HL-60 (cell line): Measurements from ENCODE around the gene MARCHF11.

Source experiments
- POLR2AphosphoS5 ChIP-seq: IDR thresholded peaks from 2 replicates; pipeline ENCODE4 v1.6.1; 2012; ENCODE audit warnings: low read depth
- SPI1 ChIP-seq: IDR thresholded peaks from 2 replicates; pipeline ENCODE4 v1.6.1; 2012; ENCODE audit warnings: low read depth, mild to moderate bottlenecking, borderline replicate concordance
- TF ChIP-seq, protein P1 (sequence below): IDR thresholded peaks from one replicate; pipeline ENCODE4 v1.5.1; 2011; ENCODE audit warnings: low read length, control low read depth, inconsistent platforms; ENCODE audit not compliant: insufficient read depth
- TF ChIP-seq, protein P2 (sequence below): IDR thresholded peaks from 2 replicates; pipeline ENCODE4 v1.6.1; 2012; ENCODE audit warnings: low read depth; ENCODE audit not compliant: insufficient replicate concordance

GRCh38 chr5:16082053-16082452 lies 97.5 kb downstream of the MARCHF11 start:
- TF ChIP-seq POLR2AphosphoS5 = no peak
- no peak for TF ChIP-seq SPI1
- TF ChIP-seq, protein P1, sequence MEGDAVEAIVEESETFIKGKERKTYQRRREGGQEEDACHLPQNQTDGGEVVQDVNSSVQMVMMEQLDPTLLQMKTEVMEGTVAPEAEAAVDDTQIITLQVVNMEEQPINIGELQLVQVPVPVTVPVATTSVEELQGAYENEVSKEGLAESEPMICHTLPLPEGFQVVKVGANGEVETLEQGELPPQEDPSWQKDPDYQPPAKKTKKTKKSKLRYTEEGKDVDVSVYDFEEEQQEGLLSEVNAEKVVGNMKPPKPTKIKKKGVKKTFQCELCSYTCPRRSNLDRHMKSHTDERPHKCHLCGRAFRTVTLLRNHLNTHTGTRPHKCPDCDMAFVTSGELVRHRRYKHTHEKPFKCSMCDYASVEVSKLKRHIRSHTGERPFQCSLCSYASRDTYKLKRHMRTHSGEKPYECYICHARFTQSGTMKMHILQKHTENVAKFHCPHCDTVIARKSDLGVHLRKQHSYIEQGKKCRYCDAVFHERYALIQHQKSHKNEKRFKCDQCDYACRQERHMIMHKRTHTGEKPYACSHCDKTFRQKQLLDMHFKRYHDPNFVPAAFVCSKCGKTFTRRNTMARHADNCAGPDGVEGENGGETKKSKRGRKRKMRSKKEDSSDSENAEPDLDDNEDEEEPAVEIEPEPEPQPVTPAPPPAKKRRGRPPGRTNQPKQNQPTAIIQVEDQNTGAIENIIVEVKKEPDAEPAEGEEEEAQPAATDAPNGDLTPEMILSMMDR = no peak
- TF ChIP-seq, protein P2, sequence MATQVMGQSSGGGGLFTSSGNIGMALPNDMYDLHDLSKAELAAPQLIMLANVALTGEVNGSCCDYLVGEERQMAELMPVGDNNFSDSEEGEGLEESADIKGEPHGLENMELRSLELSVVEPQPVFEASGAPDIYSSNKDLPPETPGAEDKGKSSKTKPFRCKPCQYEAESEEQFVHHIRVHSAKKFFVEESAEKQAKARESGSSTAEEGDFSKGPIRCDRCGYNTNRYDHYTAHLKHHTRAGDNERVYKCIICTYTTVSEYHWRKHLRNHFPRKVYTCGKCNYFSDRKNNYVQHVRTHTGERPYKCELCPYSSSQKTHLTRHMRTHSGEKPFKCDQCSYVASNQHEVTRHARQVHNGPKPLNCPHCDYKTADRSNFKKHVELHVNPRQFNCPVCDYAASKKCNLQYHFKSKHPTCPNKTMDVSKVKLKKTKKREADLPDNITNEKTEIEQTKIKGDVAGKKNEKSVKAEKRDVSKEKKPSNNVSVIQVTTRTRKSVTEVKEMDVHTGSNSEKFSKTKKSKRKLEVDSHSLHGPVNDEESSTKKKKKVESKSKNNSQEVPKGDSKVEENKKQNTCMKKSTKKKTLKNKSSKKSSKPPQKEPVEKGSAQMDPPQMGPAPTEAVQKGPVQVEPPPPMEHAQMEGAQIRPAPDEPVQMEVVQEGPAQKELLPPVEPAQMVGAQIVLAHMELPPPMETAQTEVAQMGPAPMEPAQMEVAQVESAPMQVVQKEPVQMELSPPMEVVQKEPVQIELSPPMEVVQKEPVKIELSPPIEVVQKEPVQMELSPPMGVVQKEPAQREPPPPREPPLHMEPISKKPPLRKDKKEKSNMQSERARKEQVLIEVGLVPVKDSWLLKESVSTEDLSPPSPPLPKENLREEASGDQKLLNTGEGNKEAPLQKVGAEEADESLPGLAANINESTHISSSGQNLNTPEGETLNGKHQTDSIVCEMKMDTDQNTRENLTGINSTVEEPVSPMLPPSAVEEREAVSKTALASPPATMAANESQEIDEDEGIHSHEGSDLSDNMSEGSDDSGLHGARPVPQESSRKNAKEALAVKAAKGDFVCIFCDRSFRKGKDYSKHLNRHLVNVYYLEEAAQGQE = no peak
